ENCODE data around the gene LRRC8D.

GRCh38 chr1:89881415-89882058 lies 60.7 kb downstream of the LRRC8D start:
- TF ChIP-seq POLR2A (IDR thresholded peaks at IDR 0.05; ENCODE audit: extremely low read depth, insufficient read length) (no peak), CTCF (IDR thresholded peaks at IDR 0.05; ENCODE audit: low read depth, low read length) (no peak), MYC (IDR thresholded peaks at IDR 0.05; ENCODE audit: low read depth, low read length) (no peak), MAX (IDR thresholded peaks at IDR 0.05; ENCODE audit: low read depth, low read length) (no peak)
